ENCODE results near the gene GINS2.

Gene GINS2

GRCh38 chr16:85665373-85665740 lies 23.4 kb downstream of the GINS2 start:
- no peak for TF ChIP-seq CTCF (conservative IDR thresholded peaks at IDR 0.05)
- TF ChIP-seq ZFX (IDR thresholded peaks at IDR 0.05), result no peak

DNA sequence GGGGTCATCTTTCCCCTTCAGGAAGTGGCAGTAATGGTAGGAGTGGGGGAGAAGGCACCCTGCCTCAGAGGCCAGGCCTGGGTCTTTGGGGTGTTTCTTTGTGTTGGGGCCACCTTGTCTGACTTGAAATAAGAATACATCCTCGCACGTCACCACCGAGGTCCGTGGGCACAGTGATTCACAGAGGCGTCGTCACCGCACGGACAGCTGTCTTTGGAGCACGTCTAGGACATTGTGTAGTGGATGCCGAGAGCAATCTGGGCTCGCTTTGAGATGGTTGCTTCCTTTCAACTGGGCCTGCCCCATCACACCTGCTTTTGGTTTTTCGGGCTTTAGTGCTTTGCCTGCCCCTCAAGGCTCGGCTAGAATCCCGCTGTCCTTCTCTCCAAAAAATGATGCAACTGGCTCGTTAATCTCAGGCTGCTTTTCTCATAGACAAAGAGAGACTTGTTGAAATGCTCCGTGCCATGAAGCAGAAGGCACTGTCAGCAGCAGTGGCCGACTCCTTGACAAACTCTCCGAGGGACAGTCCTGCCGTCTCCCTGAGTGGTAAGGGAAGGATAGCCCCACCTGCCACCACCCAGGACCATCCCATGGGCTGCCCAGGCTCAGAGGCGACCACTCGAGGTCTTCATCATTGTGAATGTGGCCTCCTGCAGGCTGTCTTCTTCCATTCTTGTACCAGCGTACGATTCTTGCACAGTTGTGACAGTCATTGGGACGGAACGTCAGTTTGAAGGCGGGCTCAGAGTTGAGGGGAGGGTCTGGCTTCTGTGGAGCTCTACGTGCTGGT lies 24.0 kb downstream of the GINS2 start:
- no peak overlapping the region for H3K27ac ChIP-seq
- no peak for TF ChIP-seq ZFX (IDR thresholded peaks at IDR 0.05)
- no peak for TF ChIP-seq CTCF (conservative IDR thresholded peaks at IDR 0.05)

More at GRCh38 chr16:85665373-85665740, 23.4 kb downstream of the GINS2 start:
- H3K27ac ChIP-seq, result no peak overlapping the region

DNA sequence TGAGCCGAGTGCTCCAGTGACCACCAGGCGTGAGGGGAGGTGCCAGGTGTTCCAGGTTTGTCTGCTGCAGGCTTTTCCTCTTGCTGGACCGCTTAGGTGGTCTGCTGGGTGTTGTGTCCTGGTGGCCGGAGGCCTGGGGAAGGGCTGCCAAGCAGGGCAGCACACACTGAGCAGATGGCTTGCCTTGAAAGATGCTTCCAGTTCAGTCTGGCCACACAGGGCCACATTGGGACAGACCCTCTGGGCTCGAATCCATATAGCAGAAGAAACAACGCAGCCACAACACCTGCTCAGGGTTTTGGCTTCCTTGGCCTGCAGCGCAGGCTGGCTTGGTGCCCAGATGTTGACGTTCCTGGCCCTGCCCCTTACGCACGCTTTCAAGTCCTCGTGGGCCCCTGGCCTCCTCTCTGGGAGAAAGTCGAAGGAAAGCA lies 24.8 kb downstream of the GINS2 start:
- H3K27ac ChIP-seq, result no peak overlapping the region
- no peak for TF ChIP-seq CTCF (conservative IDR thresholded peaks at IDR 0.05)
- TF ChIP-seq ZFX (IDR thresholded peaks at IDR 0.05), result no peak

DNA sequence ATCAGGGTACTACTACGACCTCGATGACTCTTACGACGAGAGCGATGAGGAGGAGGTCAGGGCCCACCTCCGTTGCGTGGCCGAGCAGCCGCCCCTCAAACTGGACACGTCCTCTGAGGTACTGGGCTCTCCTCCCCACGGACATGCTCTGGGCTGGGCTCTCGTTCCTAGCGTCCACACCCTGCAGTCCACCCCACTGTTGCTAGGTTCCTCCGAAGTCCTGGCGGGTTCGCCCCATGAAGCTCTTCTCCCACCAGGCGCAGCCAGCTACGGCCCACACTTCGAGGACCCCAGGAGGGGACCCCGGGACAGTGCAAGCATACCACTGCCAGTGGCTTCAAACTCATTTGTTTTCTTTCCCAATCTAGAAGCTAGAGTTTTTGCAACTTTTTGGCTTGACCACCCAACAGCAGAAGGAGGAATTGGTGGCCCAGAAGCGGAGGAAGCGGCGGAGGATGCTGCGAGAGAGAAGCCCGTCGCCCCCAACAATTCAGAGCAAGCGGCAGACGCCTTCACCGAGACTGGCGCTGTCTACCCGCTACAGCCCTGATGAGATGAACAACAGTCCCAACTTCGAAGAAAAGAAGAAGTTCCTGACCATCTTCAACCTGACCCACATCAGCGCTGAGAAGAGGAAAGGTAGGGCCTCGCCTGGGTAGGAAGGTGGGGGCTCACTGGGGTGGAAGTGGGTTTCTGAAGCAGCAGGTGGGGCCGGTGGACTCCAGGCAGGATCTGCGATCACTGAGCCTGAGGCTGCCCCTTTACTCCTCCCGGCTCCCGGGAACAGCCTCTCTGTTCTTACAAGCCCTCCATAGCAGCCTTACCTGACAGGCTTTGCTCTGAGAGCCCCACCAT lies 25.6 kb downstream of the GINS2 start:
- no peak overlapping the region for H3K27ac ChIP-seq
- TF ChIP-seq CTCF (conservative IDR thresholded peaks at IDR 0.05) (no peak), ZFX (IDR thresholded peaks at IDR 0.05) (no peak)

DNA sequence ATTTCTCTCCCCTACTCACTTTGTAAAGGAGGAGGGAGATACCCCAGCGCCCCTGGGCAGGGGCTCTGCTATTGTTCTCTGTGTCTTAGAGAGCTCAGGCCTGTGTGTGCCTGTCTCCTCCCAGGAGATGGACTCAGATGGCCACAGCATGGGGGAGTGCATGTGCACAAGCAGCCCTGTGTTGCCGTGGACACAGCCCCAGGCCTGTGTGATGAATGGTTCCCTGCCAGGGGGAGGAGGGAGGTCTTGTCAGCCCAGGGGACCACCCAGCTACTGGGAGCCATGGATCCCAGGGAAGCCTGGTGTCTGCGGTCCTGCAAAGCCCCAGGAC lies 26.3 kb downstream of the GINS2 start:
- no peak overlapping the region for H3K27ac ChIP-seq
- TF ChIP-seq ZFX (IDR thresholded peaks at IDR 0.05) (no peak), CTCF (conservative IDR thresholded peaks at IDR 0.05) (no peak)

- no peak overlapping the region for H3K27ac ChIP-seq
- no peak for TF ChIP-seq ZFX (IDR thresholded peaks at IDR 0.05)
- TF ChIP-seq CTCF (conservative IDR thresholded peaks at IDR 0.05), result no peak
Measured at GRCh38 chr16:85661740-85662481, 26.8 kb downstream of the GINS2 start.
